ENCODE results near the gene ZDHHC14. TPM values are rescaled to one million over a fixed set of nuclear protein-coding genes. Genes with fewer than 3 reads are reported as not detected.

Gene ZDHHC14
- total RNA-seq, 1 donor from 2014 or later: 15.2 TPM

- Histone ChIP-seq H3K4me1 (peaks cover 6% of the 10 kb centered on the region), H3K4me3 (no peak overlapping the region), H3K36me3 (no peaks in the 10 kb centered on the region), H3K27ac (no peak overlapping the region), H3K27me3 (no peaks in the 10 kb centered on the region), H3K9me3 (no peaks in the 10 kb centered on the region)
- TF ChIP-seq, protein P1, sequence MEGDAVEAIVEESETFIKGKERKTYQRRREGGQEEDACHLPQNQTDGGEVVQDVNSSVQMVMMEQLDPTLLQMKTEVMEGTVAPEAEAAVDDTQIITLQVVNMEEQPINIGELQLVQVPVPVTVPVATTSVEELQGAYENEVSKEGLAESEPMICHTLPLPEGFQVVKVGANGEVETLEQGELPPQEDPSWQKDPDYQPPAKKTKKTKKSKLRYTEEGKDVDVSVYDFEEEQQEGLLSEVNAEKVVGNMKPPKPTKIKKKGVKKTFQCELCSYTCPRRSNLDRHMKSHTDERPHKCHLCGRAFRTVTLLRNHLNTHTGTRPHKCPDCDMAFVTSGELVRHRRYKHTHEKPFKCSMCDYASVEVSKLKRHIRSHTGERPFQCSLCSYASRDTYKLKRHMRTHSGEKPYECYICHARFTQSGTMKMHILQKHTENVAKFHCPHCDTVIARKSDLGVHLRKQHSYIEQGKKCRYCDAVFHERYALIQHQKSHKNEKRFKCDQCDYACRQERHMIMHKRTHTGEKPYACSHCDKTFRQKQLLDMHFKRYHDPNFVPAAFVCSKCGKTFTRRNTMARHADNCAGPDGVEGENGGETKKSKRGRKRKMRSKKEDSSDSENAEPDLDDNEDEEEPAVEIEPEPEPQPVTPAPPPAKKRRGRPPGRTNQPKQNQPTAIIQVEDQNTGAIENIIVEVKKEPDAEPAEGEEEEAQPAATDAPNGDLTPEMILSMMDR (IDR thresholded peaks at IDR 0.05): no peak
- no peak for TF ChIP-seq POLR2AphosphoS5 (IDR thresholded peaks at IDR 0.05; ENCODE audit: insufficient read depth in 1 of 2, low read depth in 1 of 2)
- TF ChIP-seq POLR2A (IDR thresholded peaks at IDR 0.05): no peak
- intact Hi-C loops (cut with DNase I): no loop called here
- no peak for DNase-seq (ENCODE audit: extremely low spot score in 2 of 2)
Observed at GRCh38 chr6:157684620-157685299, 303.8 kb downstream of the ZDHHC14 start.

DNA sequence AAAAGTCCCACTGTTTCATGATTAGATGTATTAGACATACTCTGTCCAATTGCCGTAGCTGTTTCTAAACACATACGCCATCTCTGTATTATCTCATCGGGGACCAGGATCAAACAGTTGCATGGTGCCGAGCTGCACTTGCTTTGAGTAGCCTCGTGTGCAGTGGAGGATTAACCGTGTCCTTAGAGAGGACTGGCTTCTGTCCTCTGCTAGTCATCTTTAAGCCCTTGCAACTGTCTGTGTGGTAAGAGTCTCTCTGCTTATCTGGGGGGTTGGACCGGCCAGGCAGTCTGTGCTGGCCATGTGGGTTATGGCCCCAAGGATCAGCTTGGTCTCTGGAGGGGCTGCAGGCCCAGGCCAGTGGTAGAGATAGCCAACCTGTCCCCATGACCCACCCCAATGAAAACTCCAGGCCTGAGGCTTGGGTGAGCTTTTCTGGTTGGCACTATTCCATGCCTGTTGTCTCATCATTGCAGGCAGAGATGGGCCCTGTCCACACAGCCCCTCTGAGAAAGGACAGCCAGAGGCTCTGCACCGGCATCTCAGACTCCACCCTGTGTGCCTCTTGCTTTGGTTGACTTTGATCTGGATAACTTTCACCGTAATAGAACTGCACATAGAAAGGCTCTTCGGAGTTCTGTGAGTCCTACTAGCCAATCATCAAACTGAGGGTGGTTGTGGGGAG, 304.7 kb downstream of the ZDHHC14 start:
- intact Hi-C loops (cut with DNase I): no loop called here
- DNase-seq (ENCODE audit: extremely low spot score in 2 of 2): no peak
- Histone ChIP-seq H3K27ac (no peak overlapping the region), H3K9me3 (no peaks in the 10 kb centered on the region), H3K4me1 (peaks cover 6% of the 10 kb centered on the region), H3K27me3 (no peaks in the 10 kb centered on the region), H3K36me3 (no peaks in the 10 kb centered on the region), H3K4me3 (no peak overlapping the region)
- TF ChIP-seq POLR2A (IDR thresholded peaks at IDR 0.05): no peak

DNA sequence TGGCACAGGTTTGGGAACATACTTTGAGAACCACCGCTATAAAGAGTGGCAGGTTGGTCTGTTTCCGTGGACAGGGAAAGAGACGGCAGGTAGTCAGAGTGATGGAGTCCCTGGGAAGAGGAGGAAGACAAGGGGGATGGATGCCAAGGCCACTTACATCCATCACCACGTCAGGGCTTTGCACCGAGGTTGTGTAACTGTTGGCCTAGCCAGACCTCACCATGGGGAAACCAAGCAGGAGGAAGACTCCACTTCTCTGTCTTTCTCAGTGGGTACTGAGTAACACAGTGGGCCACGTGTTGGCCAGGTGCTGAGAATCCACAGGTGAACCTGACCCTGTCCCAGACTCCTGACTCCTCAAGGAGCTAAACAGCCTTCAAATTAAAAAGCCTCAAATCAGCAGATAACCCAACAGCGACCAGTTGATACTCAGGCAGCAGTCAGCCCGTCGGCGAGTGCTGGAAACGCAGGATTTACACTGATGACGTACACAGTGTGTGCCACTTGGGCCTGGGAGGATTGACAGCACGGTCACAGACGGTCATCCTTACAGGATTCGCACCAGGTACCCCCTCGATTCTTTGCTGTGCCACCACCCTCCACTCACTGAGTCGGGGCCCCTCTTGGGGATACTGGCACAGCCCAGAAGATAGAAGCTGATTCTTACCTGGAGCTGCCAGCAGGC, 307.4 kb downstream of the ZDHHC14 start:
- intact Hi-C loops (cut with DNase I): no loop called here
- H3K36me3 ChIP-seq: no peaks in the 10 kb centered on the region
- H3K27ac ChIP-seq: no peak overlapping the region
- H3K27me3 ChIP-seq: no peaks in the 10 kb centered on the region
- no peak overlapping the region for H3K4me3 ChIP-seq
- DNase-seq (ENCODE audit: extremely low spot score in 2 of 2): no peak
- TF ChIP-seq POLR2AphosphoS5 (IDR thresholded peaks at IDR 0.05; ENCODE audit: insufficient read depth in 1 of 2, low read depth in 1 of 2) (no peak), POLR2A (IDR thresholded peaks at IDR 0.05) (no peak)
- TF ChIP-seq, protein P1 (IDR thresholded peaks at IDR 0.05): no peak
- peaks cover 6% of the 10 kb centered on the region for H3K4me1 ChIP-seq
- H3K9me3 ChIP-seq: no peaks in the 10 kb centered on the region

DNA sequence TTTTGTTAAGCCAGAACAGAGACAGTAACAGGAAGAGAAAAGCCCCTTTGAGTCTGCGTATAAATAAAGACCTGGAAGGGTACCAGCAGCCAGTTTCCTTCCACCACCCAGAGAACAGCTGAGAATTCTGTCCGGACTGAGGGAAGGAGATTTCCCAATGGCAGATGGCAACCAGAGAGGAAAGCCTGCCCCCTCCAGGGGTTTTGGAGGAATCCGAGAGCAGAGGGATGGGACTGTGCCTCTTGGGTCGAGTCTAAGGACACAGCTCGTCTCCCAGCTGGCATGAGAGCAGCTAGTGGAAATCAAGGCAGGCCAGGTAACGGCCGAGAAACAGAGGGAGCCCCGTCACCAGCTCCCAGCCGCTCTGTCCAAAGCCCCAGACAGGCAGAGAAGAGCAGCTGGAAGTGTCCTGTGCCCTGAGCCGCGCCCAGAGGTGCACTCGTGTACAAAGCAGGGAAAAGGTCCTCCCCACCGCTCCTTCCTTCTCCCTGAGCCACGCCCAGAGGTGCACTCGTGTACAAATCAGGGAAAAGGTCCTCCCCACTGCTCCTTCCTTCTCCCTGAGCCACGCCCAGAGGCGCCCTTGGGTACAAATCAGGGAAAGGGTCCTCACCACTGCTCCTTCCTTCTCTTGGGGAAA, 308.1 kb downstream of the ZDHHC14 start:
- intact Hi-C loops (cut with DNase I): no loop called here
- H3K36me3 ChIP-seq: no peaks in the 10 kb centered on the region
- TF ChIP-seq POLR2A (IDR thresholded peaks at IDR 0.05): no peak
- no peak for TF ChIP-seq POLR2AphosphoS5 (IDR thresholded peaks at IDR 0.05; ENCODE audit: insufficient read depth in 1 of 2, low read depth in 1 of 2)
- TF ChIP-seq, protein P1 (IDR thresholded peaks at IDR 0.05): no peak
- DNase-seq (ENCODE audit: extremely low spot score in 2 of 2): no peak
- H3K27ac ChIP-seq: no peak overlapping the region
- no peak overlapping the region for H3K4me3 ChIP-seq
- H3K27me3 ChIP-seq: no peaks in the 10 kb centered on the region
- peaks cover 6% of the 10 kb centered on the region for H3K4me1 ChIP-seq
- H3K9me3 ChIP-seq: no peaks in the 10 kb centered on the region

DNA sequence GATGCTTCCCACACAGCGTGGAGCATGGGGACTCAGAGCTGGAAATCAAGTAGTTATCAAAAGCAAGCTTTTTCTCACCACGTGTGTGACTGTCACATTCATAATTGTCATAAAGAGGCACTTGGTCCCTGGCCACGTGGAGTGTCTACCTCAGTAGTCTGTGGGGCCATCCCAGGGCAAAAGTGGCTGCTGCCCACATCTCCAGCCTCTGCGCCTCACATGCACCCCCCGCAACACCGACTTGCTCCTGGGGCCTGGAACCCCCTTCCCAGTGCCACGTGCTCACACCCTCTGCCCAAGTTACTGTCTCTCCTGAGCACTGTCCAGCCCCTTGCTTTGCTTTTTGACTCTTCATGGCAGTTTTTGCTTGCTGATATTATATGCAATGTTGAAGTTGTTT, 308.9 kb downstream of the ZDHHC14 start:
- no peak overlapping the region for H3K4me3 ChIP-seq
- TF ChIP-seq, protein P1 (IDR thresholded peaks at IDR 0.05): no peak
- no peak for TF ChIP-seq POLR2A (IDR thresholded peaks at IDR 0.05)
- TF ChIP-seq POLR2AphosphoS5 (IDR thresholded peaks at IDR 0.05; ENCODE audit: insufficient read depth in 1 of 2, low read depth in 1 of 2): no peak
- intact Hi-C loops (cut with DNase I): no loop called here
- no peak overlapping the region for H3K27ac ChIP-seq
- peaks cover 6% of the 10 kb centered on the region for H3K4me1 ChIP-seq
- no peaks in the 10 kb centered on the region for H3K36me3 ChIP-seq
- no peaks in the 10 kb centered on the region for H3K9me3 ChIP-seq
- no peaks in the 10 kb centered on the region for H3K27me3 ChIP-seq
- DNase-seq (ENCODE audit: extremely low spot score in 2 of 2): no peak

All from vagina (tissue), 2 donors.